ENCODE measurements around the gene CYRIA. TPM values are rescaled to one million over a fixed set of nuclear protein-coding genes. Genes with fewer than 3 reads are reported as not detected.

Gene CYRIA
- polyA plus RNA-seq, 1 experiment: not detected

- TF ChIP-seq CTCF (IDR thresholded peaks at IDR 0.05; ENCODE audit: insufficient read depth, low read depth, low read length): no peak
- Histone ChIP-seq H3K27me3 (ENCODE audit: control insufficient read depth, insufficient read depth, low read length) (no peaks in the 10 kb centered on the region), H3K4me3 (ENCODE audit: low read depth, low read length) (no peak overlapping the region), H3K36me3 (ENCODE audit: control insufficient read depth, insufficient read depth, low read length) (no peaks in the 10 kb centered on the region)
- CTCF ChIA-PET: no interaction called here
- POLR2A ChIA-PET: no interaction called here
- no peak for DNase-seq (ENCODE audit: low read depth)
Measured at GRCh38 chr2:16652296-16653082, 13.1 kb downstream of the CYRIA start.

- H3K36me3 ChIP-seq (ENCODE audit: control insufficient read depth, insufficient read depth, low read length): no peaks in the 10 kb centered on the region
- ChIA-PET POLR2A (no interaction called here), CTCF (no interaction called here)
- no peaks in the 10 kb centered on the region for H3K27me3 ChIP-seq (ENCODE audit: control insufficient read depth, insufficient read depth, low read length)
- H3K4me3 ChIP-seq (ENCODE audit: low read depth, low read length): no peak overlapping the region
- no peak for DNase-seq (ENCODE audit: low read depth)
- no peak for TF ChIP-seq CTCF (IDR thresholded peaks at IDR 0.05; ENCODE audit: insufficient read depth, low read depth, low read length)
Measured at GRCh38 chr2:16650287-16651249, 15.1 kb downstream of the CYRIA start.

GRCh38 chr2:16649353-16650286 lies 16.0 kb downstream of the CYRIA start:
- no peak for TF ChIP-seq CTCF (IDR thresholded peaks at IDR 0.05; ENCODE audit: insufficient read depth, low read depth, low read length)
- Histone ChIP-seq H3K4me3 (ENCODE audit: low read depth, low read length) (no peak overlapping the region), H3K36me3 (ENCODE audit: control insufficient read depth, insufficient read depth, low read length) (no peaks in the 10 kb centered on the region), H3K27me3 (ENCODE audit: control insufficient read depth, insufficient read depth, low read length) (no peaks in the 10 kb centered on the region)
- ChIA-PET POLR2A (no interaction called here), CTCF (interaction anchor here (0.6 kb wide), 1 partner anchor 14 kb away, joined by 3 read pairs; no protein-coding TSS in a partner anchor)
- no peak for DNase-seq (ENCODE audit: low read depth)

GRCh38 chr2:16647992-16648617 lies 17.5 kb downstream of the CYRIA start:
- H3K36me3 ChIP-seq (ENCODE audit: control insufficient read depth, insufficient read depth, low read length): no peaks in the 10 kb centered on the region
- H3K4me3 ChIP-seq (ENCODE audit: low read depth, low read length): no peak overlapping the region
- ChIA-PET POLR2A (no interaction called here), CTCF (no interaction called here)
- no peak for TF ChIP-seq CTCF (IDR thresholded peaks at IDR 0.05; ENCODE audit: insufficient read depth, low read depth, low read length)
- no peak for DNase-seq (ENCODE audit: low read depth)
- no peaks in the 10 kb centered on the region for H3K27me3 ChIP-seq (ENCODE audit: control insufficient read depth, insufficient read depth, low read length)

All from BJ (cell line).